ENCODE data around the gene BST1. TPM values are rescaled to one million over a fixed set of nuclear protein-coding genes. Genes with fewer than 3 reads are reported as not detected.

BST1 gene
- polyA plus RNA-seq, 1 of the 3 experiments (the other 2 are of a cell fraction): 7.3 TPM

GRCh38 chr4:15654593-15655222 lies 48.2 kb upstream of the BST1 start:
- Histone ChIP-seq H3K27me3 (ENCODE audit: insufficient read depth) (no peaks in the 10 kb centered on the region), H2AFZ (ENCODE audit: low read depth) (no peak overlapping the region), H3K9me3 (no peaks in the 10 kb centered on the region), H3K36me3 (replicated peaks in 1 of 2; ENCODE audit: control insufficient read depth in 1 of 2, insufficient read depth in 2 of 2, low read length in 1 of 2) (peaks cover 4 to 7% of the 10 kb centered on the region in 2 experiments), H3K9ac (peak overlapping the region; percentile 87), H4K20me1 (ENCODE audit: insufficient read depth) (peaks cover 14% of the 10 kb centered on the region), H3K4me1 (ENCODE audit: control insufficient read depth in 1 of 2, insufficient read depth in 2 of 2, low read depth in 1 of 2, low read length in 1 of 2) (peaks cover 19 to 22% of the 10 kb centered on the region in 2 experiments; a peak in 3 of 4 replicates), H3K9me2 (no peaks in the 10 kb centered on the region), H3K79me2 (ENCODE audit: insufficient read depth) (peaks cover 51% of the 10 kb centered on the region), H3K4me2 (peak overlapping the region; percentile 85), H3F3A (replicated peaks; ENCODE audit: insufficient read depth) (peaks cover 32% of the 10 kb centered on the region), H3K4me3 (ENCODE audit: low read depth in 2 of 2, low read length in 1 of 2) (peak overlapping the region; percentile 71 to 91), H3K27ac (ENCODE audit: low read depth in 2 of 2, low read length in 1 of 2) (peak overlapping the region; percentile 91 to 92)
- TF ChIP-seq NFIC (IDR thresholded peaks at IDR 0.05; ENCODE audit: borderline replicate concordance) (0 out of 2 replicates have a peak, but pooled peaks have one; percentile 1), SIN3A (IDR thresholded peaks at IDR 0.05; ENCODE audit: borderline replicate concordance, low read depth, low read length) (peak; percentile 40; the same call in 1 of the 2 replicates), TCF12 (IDR thresholded peaks at IDR 0.05) (no peak)
- ChIA-PET CTCF (interaction anchor here (0.6 to 1.8 kb wide), 4 partner anchors 9 to 551 kb away, joined by 3 to 17 read pairs (median 3); no protein-coding TSS in a partner anchor), POLR2A (interaction anchor here (0.7 to 3.2 kb wide), 3 partner anchors 21 to 175 kb away, joined by 3 to 20 read pairs (median 15); partner anchors contain the start of gene FAM200B)
- WGBS (ENCODE audit: low lambda C conversion rate): 4% methylated on average over 5 of the region's 66 CpGs
- no peak for DNase-seq

- Histone ChIP-seq H3K4me1 (ENCODE audit: control insufficient read depth in 1 of 2, insufficient read depth in 2 of 2, low read depth in 1 of 2, low read length in 1 of 2) (peaks cover 13 to 15% of the 10 kb centered on the region in 2 experiments; a peak in 3 of 4 replicates), H3K79me2 (ENCODE audit: insufficient read depth) (peaks cover 43% of the 10 kb centered on the region), H3K9me3 (no peaks in the 10 kb centered on the region), H3K36me3 (replicated peaks in 1 of 2; ENCODE audit: control insufficient read depth in 1 of 2, insufficient read depth in 2 of 2, low read length in 1 of 2) (peaks cover 4 to 7% of the 10 kb centered on the region in 2 experiments), H2AFZ (ENCODE audit: low read depth) (peak within 1 kb of the TSS; percentile 91), H3K4me3 (ENCODE audit: low read depth in 2 of 2, low read length in 1 of 2) (peak within 1 kb of the TSS; percentile 71 to 91), H3K9ac (peak within 1 kb of the TSS; percentile 87), H3K27me3 (ENCODE audit: insufficient read depth) (no peaks in the 10 kb centered on the region), H3K27ac (ENCODE audit: low read depth in 2 of 2, low read length in 1 of 2) (peak within 1 kb of the TSS; percentile 91 to 96), H3F3A (replicated peaks; ENCODE audit: insufficient read depth) (peaks cover 32% of the 10 kb centered on the region), H3K9me2 (no peaks in the 10 kb centered on the region), H3K4me2 (peak within 1 kb of the TSS; percentile 85), H4K20me1 (ENCODE audit: insufficient read depth) (peaks cover 7% of the 10 kb centered on the region; the same call in 1 of the 2 replicates)
- peak; percentile 99 for DNase-seq
- ChIA-PET CTCF (interaction anchor here (0.7 to 1.0 kb wide), 5 partner anchors 15 to 550 kb away, joined by 3 to 4 read pairs (median 3); partner anchors contain the start of gene FAM200B), POLR2A (interaction anchor here (0.7 to 3.2 kb wide), 3 partner anchors 20 to 176 kb away, joined by 3 to 20 read pairs (median 15); partner anchors contain the start of gene FAM200B)
- 35% methylated on average over 16 of the region's 85 CpGs for WGBS (ENCODE audit: low lambda C conversion rate)
- TF ChIP-seq POLR2AphosphoS5 (IDR thresholded peaks at IDR 0.05; ENCODE audit: low read depth, low read length) (peak; percentile 64), EP300 (IDR thresholded peaks at IDR 0.05; ENCODE audit: borderline replicate concordance in 1 of 2, low read depth in 1 of 2, low read length in 1 of 2) (no peak), USF2 (IDR thresholded peaks at IDR 0.05; ENCODE audit: borderline replicate concordance, low read depth, low read length) (peak; percentile 67), CHD2 (IDR thresholded peaks at IDR 0.05; ENCODE audit: low read length, partially characterized antibody) (no peak), CTCF (IDR thresholded peaks at IDR 0.05) (no peak), NFIC (IDR thresholded peaks at IDR 0.05; ENCODE audit: borderline replicate concordance) (no peak), RCOR1 (IDR thresholded peaks at IDR 0.05; ENCODE audit: low read length) (no peak), JUND (IDR thresholded peaks at IDR 0.05) (no peak), GABPA (IDR thresholded peaks at IDR 0.05; ENCODE audit: low read depth) (no peak), TEAD4 (IDR thresholded peaks at IDR 0.05; ENCODE audit: borderline replicate concordance, insufficient read depth) (no peak), YY1 (IDR thresholded peaks at IDR 0.05; ENCODE audit: low read depth) (peak; percentile 75; the same call in 1 of the 2 replicates), TAF1 (IDR thresholded peaks at IDR 0.05; ENCODE audit: borderline replicate concordance, low read depth, low read length) (peak; percentile 24), MAX (IDR thresholded peaks at IDR 0.05; ENCODE audit: low read depth) (peak; percentile 71; the same call in 1 of the 2 replicates), TCF12 (IDR thresholded peaks at IDR 0.05) (no peak), EZH2phosphoT487 (IDR thresholded peaks at IDR 0.05; ENCODE audit: borderline replicate concordance, low read depth) (no peak), PBX3 (IDR thresholded peaks at IDR 0.05) (no peak; the same call in 1 of the 2 replicates), ELF1 (IDR thresholded peaks at IDR 0.05) (no peak), FOSL2 (IDR thresholded peaks at IDR 0.05; ENCODE audit: borderline replicate concordance, low read depth) (no peak), MEF2A (IDR thresholded peaks at IDR 0.05; ENCODE audit: borderline replicate concordance, low read depth) (no peak)
Observed at GRCh38 chr4:15655223-15656037, 47.4 kb upstream of the BST1 start, which contains the start of gene FBXL5. Gene FBXL5 (minus strand): TSS chr4:15655357. CDS start chr4:15655287, 70 bp downstream.

Data from SK-N-SH (cell line).